ENCODE data around the gene OGFOD3. TPM values are rescaled to one million over a fixed set of nuclear protein-coding genes. Genes with fewer than 3 reads are reported as not detected.
"Not testable (repeated sequence)": the region's sequence is repeated elsewhere in the genome, so short reads cannot be mapped to it uniquely, and the experiment has no call there.

OGFOD3 gene
- total RNA-seq = 26.7 and 33.0 TPM in 2 replicates

- DNase-seq = peak; percentile 97
- H3K36me3 Mint-ChIP-seq (ENCODE audit: low read depth) = peaks cover 40% of the 10 kb centered on the region
- intact Hi-C loops (cut with micrococcal nuclease) = loop anchor here (1.0 to 10.0 kb wide), 2 partner anchors 31 to 183 kb away; no protein-coding TSS in a partner anchor
- H3K27me3 Mint-ChIP-seq = no peaks in the 10 kb centered on the region
- peak within 1 kb of the TSS; percentile 83 for H3K4me3 Mint-ChIP-seq
- H3K4me1 Mint-ChIP-seq = peaks cover 22% of the 10 kb centered on the region
- no peaks in the 10 kb centered on the region for H3K9me3 Mint-ChIP-seq
- peak within 1 kb of the TSS; percentile 90 for H3K27ac Mint-ChIP-seq
Measured at GRCh38 chr17:82418001-82418986, at the start of gene OGFOD3, which contains the start of gene HEXD. Gene OGFOD3 (minus strand): TSS chr17:82418586. CDS start chr17:82418485, 101 bp downstream. Gene HEXD (plus strand): TSS chr17:82418347. CDS start chr17:82419800, 1,453 bp downstream.

- no peaks in the 10 kb centered on the region for H3K27me3 Mint-ChIP-seq
- peaks cover 45% of the 10 kb centered on the region for H3K4me1 Mint-ChIP-seq
- H3K4me3 Mint-ChIP-seq = no peak overlapping the region
- no peaks in the 10 kb centered on the region for H3K9me3 Mint-ChIP-seq
- peak; percentile 75 for DNase-seq
- peak overlapping the region; percentile 43 for H3K27ac Mint-ChIP-seq
- H3K36me3 Mint-ChIP-seq (ENCODE audit: low read depth) = peaks cover 71% of the 10 kb centered on the region
- intact Hi-C loops (cut with micrococcal nuclease) = no loop called here
Measured at GRCh38 chr17:82465023-82465603, 46.7 kb upstream of the OGFOD3 start.

- Mint-ChIP-seq H3K27me3 (no peaks in the 10 kb centered on the region), H3K4me3 (no peak overlapping the region), H3K36me3 (ENCODE audit: low read depth) (peaks cover 71% of the 10 kb centered on the region), H3K9me3 (no peaks in the 10 kb centered on the region), H3K4me1 (peaks cover 47% of the 10 kb centered on the region), H3K27ac (peak overlapping the region; percentile 43)
- intact Hi-C loops (cut with micrococcal nuclease) = no loop called here
- DNase-seq = no peak
Measured at GRCh38 chr17:82464567-82464929, 46.2 kb upstream of the OGFOD3 start.

- no peak overlapping the region for H3K4me3 Mint-ChIP-seq
- no peaks in the 10 kb centered on the region for H3K9me3 Mint-ChIP-seq
- H3K36me3 Mint-ChIP-seq (ENCODE audit: low read depth) = peaks cover 70% of the 10 kb centered on the region
- intact Hi-C loops (cut with micrococcal nuclease) = no loop called here
- DNase-seq = no peak
- H3K4me1 Mint-ChIP-seq = peaks cover 47% of the 10 kb centered on the region
- H3K27ac Mint-ChIP-seq = peak overlapping the region; percentile 37
- H3K27me3 Mint-ChIP-seq = no peaks in the 10 kb centered on the region
Measured at GRCh38 chr17:82463925-82464566, 45.7 kb upstream of the OGFOD3 start.

- Mint-ChIP-seq H3K4me1 (peaks cover 43% of the 10 kb centered on the region), H3K27ac (peak overlapping the region; percentile 37)
Measured at GRCh38 chr17:82463391-82463790, 45.0 kb upstream of the OGFOD3 start.

GRCh38 chr17:82461827-82462524, 43.6 kb upstream of the OGFOD3 start:
- Mint-ChIP-seq H3K4me3 (peak overlapping the region; percentile 29), H3K4me1 (peaks cover 54% of the 10 kb centered on the region), H3K27me3 (no peaks in the 10 kb centered on the region), H3K36me3 (ENCODE audit: low read depth) (peaks cover 65% of the 10 kb centered on the region), H3K9me3 (no peaks in the 10 kb centered on the region), H3K27ac (peak overlapping the region; percentile 62)
- intact Hi-C loops (cut with micrococcal nuclease) = no loop called here
- DNase-seq = no peak

More at GRCh38 chr17:82463391-82463790, 45.0 kb upstream of the OGFOD3 start:
- Mint-ChIP-seq H3K27me3 (no peaks in the 10 kb centered on the region), H3K36me3 (ENCODE audit: low read depth) (peaks cover 63% of the 10 kb centered on the region), H3K4me3 (no peak overlapping the region), H3K9me3 (no peaks in the 10 kb centered on the region)
- no peak for DNase-seq
- intact Hi-C loops (cut with micrococcal nuclease) = no loop called here

- Mint-ChIP-seq H3K4me3 (peak overlapping the region; percentile 34), H3K4me1 (peaks cover 52% of the 10 kb centered on the region), H3K36me3 (ENCODE audit: low read depth) (peaks cover 52% of the 10 kb centered on the region)
- H3K9me3 Mint-ChIP-seq, H3K27me3 Mint-ChIP-seq, H3K27ac Mint-ChIP-seq, DNase-seq: not testable (repeated sequence)
- intact Hi-C loops (cut with micrococcal nuclease) = loop anchor here (2.0 to 10.0 kb wide), 5 partner anchors 35 to 295 kb away; partner anchors contain the start of genes FOXK2 and TBCD
Measured at GRCh38 chr17:82459936-82460335, 41.5 kb upstream of the OGFOD3 start.

- Mint-ChIP-seq H3K4me1 (peaks cover 44% of the 10 kb centered on the region), H3K9me3 (no peaks in the 10 kb centered on the region), H3K27me3 (no peaks in the 10 kb centered on the region), H3K36me3 (ENCODE audit: low read depth) (peaks cover 46% of the 10 kb centered on the region), H3K27ac (peak overlapping the region; percentile 88), H3K4me3 (peak overlapping the region; percentile 93)
- intact Hi-C loops (cut with micrococcal nuclease) = loop anchor here (1.0 to 10.0 kb wide), 6 partner anchors 9 to 296 kb away; partner anchors contain the start of genes CYBC1, FOXK2 and TBCD
- no peak for DNase-seq
Measured at GRCh38 chr17:82458885-82459424, 40.6 kb upstream of the OGFOD3 start.

- intact Hi-C loops (cut with micrococcal nuclease) = loop anchor here (1.0 to 10.0 kb wide), 6 partner anchors 8 to 296 kb away; partner anchors contain the start of genes CYBC1, FOXK2 and TBCD
- Mint-ChIP-seq H3K27ac (peak within 1 kb of the TSS; percentile 98), H3K4me1 (peaks cover 38% of the 10 kb centered on the region), H3K9me3 (no peaks in the 10 kb centered on the region), H3K27me3 (no peaks in the 10 kb centered on the region), H3K36me3 (ENCODE audit: low read depth) (peaks cover 40% of the 10 kb centered on the region), H3K4me3 (peak within 1 kb of the TSS; percentile 93)
- DNase-seq = peak; percentile 99
Measured at GRCh38 chr17:82458179-82458884, 39.9 kb upstream of the OGFOD3 start, which contains the start of gene NARF. Gene NARF (plus strand): TSS chr17:82458741. CDS start chr17:82458804, 63 bp downstream.

- peak overlapping the region; percentile 98 for H3K27ac Mint-ChIP-seq
- no peaks in the 10 kb centered on the region for H3K27me3 Mint-ChIP-seq
- peaks cover 36% of the 10 kb centered on the region for H3K4me1 Mint-ChIP-seq
- peak overlapping the region; percentile 93 for H3K4me3 Mint-ChIP-seq
- intact Hi-C loops (cut with micrococcal nuclease) = loop anchor here (1.0 to 10.0 kb wide), 6 partner anchors 8 to 297 kb away; partner anchors contain the start of genes CYBC1, FOXK2 and TBCD
- DNase-seq = no peak
- H3K9me3 Mint-ChIP-seq = no peaks in the 10 kb centered on the region
- peaks cover 36% of the 10 kb centered on the region for H3K36me3 Mint-ChIP-seq (ENCODE audit: low read depth)
Measured at GRCh38 chr17:82457929-82458178, 39.5 kb upstream of the OGFOD3 start.

- H3K4me1 Mint-ChIP-seq = peaks cover 33% of the 10 kb centered on the region
- peak overlapping the region; percentile 93 for H3K4me3 Mint-ChIP-seq
- H3K27me3 Mint-ChIP-seq = no peaks in the 10 kb centered on the region
- DNase-seq = no peak
- no peaks in the 10 kb centered on the region for H3K9me3 Mint-ChIP-seq
- H3K27ac Mint-ChIP-seq = peak overlapping the region; percentile 98
- peaks cover 33% of the 10 kb centered on the region for H3K36me3 Mint-ChIP-seq (ENCODE audit: low read depth)
- intact Hi-C loops (cut with micrococcal nuclease) = loop anchor here (10.0 kb wide), 2 partner anchors 222 to 298 kb away; partner anchors contain the start of gene TBCD
Measured at GRCh38 chr17:82457073-82457928, 38.9 kb upstream of the OGFOD3 start.

Data from activated CD4-positive, alpha-beta T cell treated with anti-CD3 and anti-CD28 coated beads, Interleukin-2, amount 10 ng/mL, durations not matched to agents 24 days and 14 days (primary cell).